HepG2 (cell line): Measurements from ENCODE around the gene PARD3. TPM values are rescaled to one million over a fixed set of nuclear protein-coding genes. Genes with fewer than 3 reads are reported as not detected.

ENCODE experiments used
- ATAC-seq: fragments of 200-7000 bp; cut with Tn5 transposase; 3 replicates; pipeline ENCODE4 v1.9.1; 2020; ENCODE audit warnings: mild to moderate bottlenecking, moderate library complexity
- BruUV-seq: library from RNA; stranded (reverse); fragments of 400-500 nt; replicated peaks from 2 replicates; lab custom pipeline; 2021; lab: Mats Ljungman, UMichigan
- CTCF ChIA-PET: fragments of 300-600 bp; formaldehyde crosslinking; extraction: SDS; loops from one replicate; lab custom pipeline; 2021; ENCODE audit warnings: low total read pairs, inconsistent platforms, low intra/inter-chr PET ratio; lab: Yijun Ruan, JAX
- POLR2A ChIA-PET: fragments of 350-600 bp; sonication (Branson Sonifier 250); formaldehyde crosslinking; loops from one replicate; lab custom pipeline; 2020; ENCODE audit warnings: antibody characterized with exemption, inconsistent platforms; lab: Yijun Ruan, JAX
- DNase-seq: peaks from one replicate; pipeline ENCODE4 v3.0.0-alpha.2; 2015; ENCODE audit warnings: low spot score
- FAIRE-seq: peaks from 3 replicates; lab custom pipeline; 2011; peaks lifted over from hg19 to GRCh38; lab: Jason Lieb, UNC
- H2AFZ ChIP-seq: one replicate; pipeline ENCODE4 v1.6.1; 2011; ENCODE audit warnings: low read length, inconsistent platforms
- H3K27ac ChIP-seq: fragments of 300-600 bp; 3 replicates; pipeline ENCODE4 v1.8.0; 2011; ENCODE audit warnings: mixed run types, mild to moderate bottlenecking, mixed read lengths, low read length, inconsistent platforms; ENCODE audit not compliant: insufficient read depth; ENCODE audit errors: extremely low read length
- H3K27me3 ChIP-seq, 2 experiments: fragments of 200-600 bp in 1 of 2; 2 replicates in 1 of 2; 3 replicates in 1 of 2; pipeline versions ENCODE4 v1.6.0 to v1.8.0; 2011; ENCODE audit warnings: low read length in 2 of 2, mild to moderate bottlenecking in 2 of 2, moderate library complexity in 2 of 2, inconsistent platforms in 1 of 2; ENCODE audit not compliant: insufficient read depth in 2 of 2, control insufficient read depth in 1 of 2
- H3K36me3 ChIP-seq, 2 experiments: fragments of 200-600 bp in 1 of 2; replicated peaks in 1 of 2; 2 replicates in 1 of 2; 3 replicates in 1 of 2; pipeline versions ENCODE4 v1.5.1 to v1.8.0; 2011; ENCODE audit warnings: low read length in 2 of 2, inconsistent platforms in 1 of 2; ENCODE audit not compliant: insufficient read depth in 2 of 2, control insufficient read depth in 1 of 2
- H3K4me1 ChIP-seq: 2 replicates; pipeline ENCODE4 v1.5.1; 2012; ENCODE audit warnings: low read length, inconsistent platforms; ENCODE audit not compliant: insufficient read depth
- H3K4me2 ChIP-seq: 2 replicates; pipeline ENCODE4 v1.6.0; 2011; ENCODE audit warnings: low read depth, low read length, inconsistent platforms
- H3K4me3 ChIP-seq, 3 experiments: fragments of 200-600 bp in 1 of 3; sonication (generic), shearing (Covaris generic) in 1 of 3; replicated peaks in 1 of 3; 2 replicates each; pipeline ENCODE4 v1.5.1; 2011 to 2016; ENCODE audit warnings: low read length in 3 of 3, inconsistent platforms in 2 of 3, low read depth in 2 of 3, mild to moderate bottlenecking in 2 of 3, control low read depth in 1 of 3, mixed read lengths in 1 of 3; ENCODE audit not compliant: insufficient read depth in 1 of 3
- H3K79me2 ChIP-seq: one replicate; pipeline ENCODE4 v1.6.1; 2011; ENCODE audit warnings: low read length, inconsistent platforms; ENCODE audit not compliant: insufficient read depth
- H3K9ac ChIP-seq: 2 replicates; pipeline ENCODE4 v1.6.0; 2011; ENCODE audit warnings: mild to moderate bottlenecking, low read depth, low read length, inconsistent platforms; ENCODE audit not compliant: insufficient read depth
- H3K9me3 ChIP-seq: 2 replicates; pipeline ENCODE4 v1.5.1; 2012; ENCODE audit warnings: mild to moderate bottlenecking, low read length
- H4K20me1 ChIP-seq: 2 replicates; pipeline ENCODE4 v1.6.0; 2011; ENCODE audit warnings: inconsistent platforms, mild to moderate bottlenecking, low read length, moderate library complexity; ENCODE audit not compliant: insufficient read depth
- BORCS8-MEF2B ChIP-seq: sonication (generic); formaldehyde crosslinking; IDR thresholded peaks from 2 replicates; pipeline ENCODE4 v1.8.0; 2022; ENCODE audit warnings: mild to moderate bottlenecking, missing genetic modification reagents
- DNMT3B ChIP-seq: conservative IDR thresholded peaks from 2 replicates; pipeline ENCODE4 v1.6.1; 2016; ENCODE audit warnings: missing biosample characterization, control low read depth
- HMGA1 ChIP-seq: sonication (generic); formaldehyde crosslinking; conservative IDR thresholded peaks from 2 replicates; pipeline ENCODE4 v1.4.0; 2020; ENCODE audit warnings: missing genetic modification reagents
- HNF4G ChIP-seq, 2 experiments: sonication (generic) in 1 of 2; formaldehyde crosslinking in 1 of 2; IDR thresholded peaks; 2 replicates each; pipeline versions ENCODE4 v1.4.0 to v1.6.1; 2011 to 2020; ENCODE audit warnings: borderline replicate concordance in 2 of 2, low read depth in 2 of 2, mild to moderate bottlenecking in 2 of 2, low read length in 1 of 2, missing genetic modification reagents in 1 of 2, moderate library complexity in 1 of 2
- IKZF4 ChIP-seq: sonication (generic); formaldehyde crosslinking; IDR thresholded peaks from 2 replicates; pipeline ENCODE4 v1.5.1; 2020; ENCODE audit warnings: borderline replicate concordance, mild to moderate bottlenecking, low read depth, missing genetic modification reagents; ENCODE audit errors: not compliant biosample characterization
- SMARCE1 ChIP-seq: fragments of 450-650 bp; IDR thresholded peaks from 2 replicates; pipeline ENCODE4 v1.6.1; 2017; ENCODE audit warnings: borderline replicate concordance
- ZNF101 ChIP-seq: sonication (generic); formaldehyde crosslinking; IDR thresholded peaks from 2 replicates; pipeline ENCODE4 v1.4.0; 2020; ENCODE audit warnings: mild to moderate bottlenecking, low read depth, missing genetic modification reagents, borderline replicate concordance
- ZNF446 ChIP-seq: sonication (generic); formaldehyde crosslinking; IDR thresholded peaks from 2 replicates; pipeline ENCODE4 v1.5.0; 2020; ENCODE audit warnings: mild to moderate bottlenecking, missing genetic modification reagents
- ZNF501 ChIP-seq: sonication (generic); formaldehyde crosslinking; IDR thresholded peaks from 2 replicates; pipeline ENCODE4 v1.5.1; 2020; ENCODE audit warnings: mild to moderate bottlenecking, moderate library complexity, missing genetic modification reagents
- ZNF749 ChIP-seq: sonication (generic); formaldehyde crosslinking; IDR thresholded peaks from 2 replicates; pipeline ENCODE4 v1.8.0; 2022; ENCODE audit warnings: mild to moderate bottlenecking, missing genetic modification reagents, moderate library complexity, borderline replicate concordance
- ZNF777 ChIP-seq: sonication (generic); formaldehyde crosslinking; IDR thresholded peaks from 2 replicates; pipeline ENCODE4 v1.4.0; 2020; ENCODE audit warnings: missing genetic modification reagents
- WGBS: methylation state at CpG from one replicate; pipeline ENCODE4 v1.1.6; 2017; ENCODE audit warnings: low lambda C conversion rate; 5-methylcytosine and 5-hydroxymethylcytosine counted together
- in situ Hi-C: cut with HindIII; loops from 2 replicates; pipeline ENCODE4 v1.10.0; 2017; ENCODE audit warnings: low pct_unique_long_range_greater_than_20kb; ENCODE audit not compliant: extremely low pct_ligation_motif_present
- intact Hi-C: fragments of 100-400 bp; cut with micrococcal nuclease; formaldehyde crosslinking; loops from one replicate; pipeline ENCODE4 v1.10.0; 2022; ENCODE audit not compliant: unreplicated experiment
- polyA plus RNA-seq, 8 experiments: library from polyadenylated mRNA; depleted of rRNA in 3 of 8; stranded (reverse) in 7 of 8; unstranded in 1 of 8; fragments of >200 nt; fragmentation: Illumina TruSeq in 4 of 8; extraction: Trizol in 4 of 8; gene quantifications; 2 replicates each; pipeline versions ENCODE4 v1.2.1 to v1.2.3, GENCODE V29; 2011 to 2016; ENCODE audit warnings: low read depth in 4 of 8, missing spikeins in 1 of 8, mixed read lengths in 1 of 8; ENCODE audit not compliant: insufficient read depth in 1 of 8
- total RNA-seq, 5 experiments: library from RNA; depleted of rRNA; stranded (reverse); fragments of >200 nt; fragmentation: Illumina TruSeq; extraction: Trizol; gene quantifications; 2 replicates each; pipeline ENCODE4 v1.2.3, GENCODE V29; 2016; ENCODE audit warnings: low read depth in 1 of 5
- TF ChIP-seq, protein P1 (sequence below): sonication (generic); formaldehyde crosslinking; IDR thresholded peaks from 2 replicates; pipeline ENCODE4 v1.4.0; 2020; ENCODE audit warnings: missing genetic modification reagents, borderline replicate concordance
- TF ChIP-seq, protein P2 (sequence below): sonication (generic); formaldehyde crosslinking; IDR thresholded peaks from 2 replicates; pipeline ENCODE4 v1.4.0; 2020; ENCODE audit warnings: missing genetic modification reagents, borderline replicate concordance
- TF ChIP-seq, protein P3 (sequence below): sonication (generic); formaldehyde crosslinking; IDR thresholded peaks from 2 replicates; pipeline ENCODE4 v1.4.0; 2020; ENCODE audit warnings: missing genetic modification reagents

PARD3 gene
- total and polyA plus RNA-seq, 2 of the 13 experiments (the other 11 are each of a cell fraction or from before 2014, with no cell fraction given) = 40.9 to 60.0 TPM

DNA sequence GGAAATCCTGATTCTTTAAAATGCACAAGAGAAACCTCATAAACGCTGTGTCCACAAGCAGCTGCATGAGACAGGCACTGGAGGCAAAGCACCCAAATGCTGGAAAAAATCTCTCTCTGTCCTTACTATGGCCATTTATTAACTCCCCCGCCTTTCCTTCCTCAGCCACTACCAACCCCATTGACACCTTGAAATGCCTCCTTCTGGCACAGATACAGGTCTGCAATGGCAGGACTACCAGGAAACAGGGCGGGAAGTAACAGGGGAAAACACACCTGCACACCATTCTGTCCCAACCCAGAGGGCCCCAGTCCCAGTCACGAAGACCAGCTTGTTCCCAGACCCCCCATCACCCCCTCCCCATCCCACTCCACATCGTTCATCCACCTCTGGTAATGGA is 224.3 kb downstream of the PARD3 start (continued):
- TF ChIP-seq, protein P1, sequence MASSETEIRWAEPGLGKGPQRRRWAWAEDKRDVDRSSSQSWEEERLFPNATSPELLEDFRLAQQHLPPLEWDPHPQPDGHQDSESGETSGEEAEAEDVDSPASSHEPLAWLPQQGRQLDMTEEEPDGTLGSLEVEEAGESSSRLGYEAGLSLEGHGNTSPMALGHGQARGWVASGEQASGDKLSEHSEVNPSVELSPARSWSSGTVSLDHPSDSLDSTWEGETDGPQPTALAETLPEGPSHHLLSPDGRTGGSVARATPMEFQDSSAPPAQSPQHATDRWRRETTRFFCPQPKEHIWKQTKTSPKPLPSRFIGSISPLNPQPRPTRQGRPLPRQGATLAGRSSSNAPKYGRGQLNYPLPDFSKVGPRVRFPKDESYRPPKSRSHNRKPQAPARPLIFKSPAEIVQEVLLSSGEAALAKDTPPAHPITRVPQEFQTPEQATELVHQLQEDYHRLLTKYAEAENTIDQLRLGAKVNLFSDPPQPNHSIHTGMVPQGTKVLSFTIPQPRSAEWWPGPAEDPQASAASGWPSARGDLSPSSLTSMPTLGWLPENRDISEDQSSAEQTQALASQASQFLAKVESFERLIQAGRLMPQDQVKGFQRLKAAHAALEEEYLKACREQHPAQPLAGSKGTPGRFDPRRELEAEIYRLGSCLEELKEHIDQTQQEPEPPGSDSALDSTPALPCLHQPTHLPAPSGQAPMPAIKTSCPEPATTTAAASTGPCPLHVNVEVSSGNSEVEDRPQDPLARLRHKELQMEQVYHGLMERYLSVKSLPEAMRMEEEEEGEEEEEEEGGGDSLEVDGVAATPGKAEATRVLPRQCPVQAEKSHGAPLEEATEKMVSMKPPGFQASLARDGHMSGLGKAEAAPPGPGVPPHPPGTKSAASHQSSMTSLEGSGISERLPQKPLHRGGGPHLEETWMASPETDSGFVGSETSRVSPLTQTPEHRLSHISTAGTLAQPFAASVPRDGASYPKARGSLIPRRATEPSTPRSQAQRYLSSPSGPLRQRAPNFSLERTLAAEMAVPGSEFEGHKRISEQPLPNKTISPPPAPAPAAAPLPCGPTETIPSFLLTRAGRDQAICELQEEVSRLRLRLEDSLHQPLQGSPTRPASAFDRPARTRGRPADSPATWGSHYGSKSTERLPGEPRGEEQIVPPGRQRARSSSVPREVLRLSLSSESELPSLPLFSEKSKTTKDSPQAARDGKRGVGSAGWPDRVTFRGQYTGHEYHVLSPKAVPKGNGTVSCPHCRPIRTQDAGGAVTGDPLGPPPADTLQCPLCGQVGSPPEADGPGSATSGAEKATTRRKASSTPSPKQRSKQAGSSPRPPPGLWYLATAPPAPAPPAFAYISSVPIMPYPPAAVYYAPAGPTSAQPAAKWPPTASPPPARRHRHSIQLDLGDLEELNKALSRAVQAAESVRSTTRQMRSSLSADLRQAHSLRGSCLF (CRISPR knock-in tag) = no peak
- TF ChIP-seq HNF4G (IDR thresholded peaks at IDR 0.05; ENCODE audit: borderline replicate concordance, low read depth, low read length) = no peak
- TF ChIP-seq HNF4G (CRISPR knock-in tag; IDR thresholded peaks at IDR 0.05; ENCODE audit: borderline replicate concordance, low read depth) = no peak
- no peak for TF ChIP-seq ZNF749
- no peak for TF ChIP-seq BORCS8-MEF2B (CRISPR knock-in tag)
- TF ChIP-seq DNMT3B (CRISPR knock-in tag) = no peak
- no peak for TF ChIP-seq ZNF501

GRCh38 chr10:34589275-34589674 is 225.8 kb downstream of the PARD3 start:
- ChIA-PET CTCF (no interaction called here), POLR2A (no interaction called here)
- Histone ChIP-seq H2AFZ (no peak overlapping the region), H3K79me2 (peaks cover 13% of the 10 kb centered on the region), H3K9ac (no peak overlapping the region), H3K4me1 (no peaks in the 10 kb centered on the region), H3K27ac (no peak overlapping the region), H4K20me1 (0 out of 2 replicates have a peak, but pooled peaks cover 5% of the 10 kb centered on the region), H3K4me3 (no peak overlapping the region), H3K27me3 (no peaks in the 10 kb centered on the region), H3K4me2 (no peak overlapping the region), H3K9me3 (no peaks in the 10 kb centered on the region), H3K36me3 (no peaks in the 10 kb centered on the region)
- no TSS peak for BruUV-seq
- DNase-seq (no peak), ATAC-seq (no peak), FAIRE-seq (no peak)
- in situ Hi-C loops (no loop called here), intact Hi-C loops (no loop called here)
- WGBS = 98% methylated on average over 3 of the region's 3 CpGs
- TF ChIP-seq, protein P2, sequence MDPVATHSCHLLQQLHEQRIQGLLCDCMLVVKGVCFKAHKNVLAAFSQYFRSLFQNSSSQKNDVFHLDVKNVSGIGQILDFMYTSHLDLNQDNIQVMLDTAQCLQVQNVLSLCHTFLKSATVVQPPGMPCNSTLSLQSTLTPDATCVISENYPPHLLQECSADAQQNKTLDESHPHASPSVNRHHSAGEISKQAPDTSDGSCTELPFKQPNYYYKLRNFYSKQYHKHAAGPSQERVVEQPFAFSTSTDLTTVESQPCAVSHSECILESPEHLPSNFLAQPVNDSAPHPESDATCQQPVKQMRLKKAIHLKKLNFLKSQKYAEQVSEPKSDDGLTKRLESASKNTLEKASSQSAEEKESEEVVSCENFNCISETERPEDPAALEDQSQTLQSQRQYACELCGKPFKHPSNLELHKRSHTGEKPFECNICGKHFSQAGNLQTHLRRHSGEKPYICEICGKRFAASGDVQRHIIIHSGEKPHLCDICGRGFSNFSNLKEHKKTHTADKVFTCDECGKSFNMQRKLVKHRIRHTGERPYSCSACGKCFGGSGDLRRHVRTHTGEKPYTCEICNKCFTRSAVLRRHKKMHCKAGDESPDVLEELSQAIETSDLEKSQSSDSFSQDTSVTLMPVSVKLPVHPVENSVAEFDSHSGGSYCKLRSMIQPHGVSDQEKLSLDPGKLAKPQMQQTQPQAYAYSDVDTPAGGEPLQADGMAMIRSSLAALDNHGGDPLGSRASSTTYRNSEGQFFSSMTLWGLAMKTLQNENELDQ (CRISPR knock-in tag) = no peak
- TF ChIP-seq SMARCE1 (no peak), ZNF777 (no peak), ZNF446 (CRISPR knock-in tag) (no peak), ZNF101 (no peak), IKZF4 (CRISPR knock-in tag) (no peak), HMGA1 (CRISPR knock-in tag) (no peak)
- TF ChIP-seq, protein P3, sequence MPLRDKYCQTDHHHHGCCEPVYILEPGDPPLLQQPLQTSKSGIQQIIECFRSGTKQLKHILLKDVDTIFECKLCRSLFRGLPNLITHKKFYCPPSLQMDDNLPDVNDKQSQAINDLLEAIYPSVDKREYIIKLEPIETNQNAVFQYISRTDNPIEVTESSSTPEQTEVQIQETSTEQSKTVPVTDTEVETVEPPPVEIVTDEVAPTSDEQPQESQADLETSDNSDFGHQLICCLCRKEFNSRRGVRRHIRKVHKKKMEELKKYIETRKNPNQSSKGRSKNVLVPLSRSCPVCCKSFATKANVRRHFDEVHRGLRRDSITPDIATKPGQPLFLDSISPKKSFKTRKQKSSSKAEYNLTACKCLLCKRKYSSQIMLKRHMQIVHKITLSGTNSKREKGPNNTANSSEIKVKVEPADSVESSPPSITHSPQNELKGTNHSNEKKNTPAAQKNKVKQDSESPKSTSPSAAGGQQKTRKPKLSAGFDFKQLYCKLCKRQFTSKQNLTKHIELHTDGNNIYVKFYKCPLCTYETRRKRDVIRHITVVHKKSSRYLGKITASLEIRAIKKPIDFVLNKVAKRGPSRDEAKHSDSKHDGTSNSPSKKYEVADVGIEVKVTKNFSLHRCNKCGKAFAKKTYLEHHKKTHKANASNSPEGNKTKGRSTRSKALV (CRISPR knock-in tag) = no peak
